Measurements from ENCODE around the gene AHRR.
A peak's percentile ranks its signal among the peaks of the same experiment; 100 is the strongest.
"Not testable (repeated sequence)": the region's sequence is repeated elsewhere in the genome, so short reads cannot be mapped to it uniquely, and the experiment has no call there.

- TF ChIP-seq RAD21 (IDR thresholded peaks at IDR 0.05; ENCODE audit: low read depth); CREB1 (IDR thresholded peaks at IDR 0.05; ENCODE audit: low read depth); NFIC (IDR thresholded peaks at IDR 0.05); REST (IDR thresholded peaks at IDR 0.05; ENCODE audit: low read depth); EGR1 (IDR thresholded peaks at IDR 0.05); TEAD4 (IDR thresholded peaks at IDR 0.05); YY1 (IDR thresholded peaks at IDR 0.05; ENCODE audit: low read depth); USF1 (IDR thresholded peaks at IDR 0.05); CEBPB (IDR thresholded peaks at IDR 0.05): not testable (repeated sequence)
- peak; percentile 14; the same call in 1 of the 2 replicates for TF ChIP-seq EP300 (IDR thresholded peaks at IDR 0.05; ENCODE audit: borderline replicate concordance)
- 0 out of 2 replicates have a peak, but pooled peaks have one; percentile 29 for TF ChIP-seq TAF1 (IDR thresholded peaks at IDR 0.05; ENCODE audit: low read depth)
- peak; percentile 18; the same call in 1 of the 2 replicates for TF ChIP-seq TCF12 (IDR thresholded peaks at IDR 0.05; ENCODE audit: low read depth)
Measured at GRCh38 chr5:414991-415927, 93.7 kb downstream of the AHRR start.
